ENCODE measurements around the gene FAM170B. TPM values are rescaled to one million over a fixed set of nuclear protein-coding genes. Genes with fewer than 3 reads are reported as not detected.

FAM170B gene
- total and polyA plus RNA-seq, 2 donors (not counting 3 experiments of a cell fraction or from before 2014, with no cell fraction given): not detected

GRCh38 chr10:49123981-49124950 is 9.6 kb downstream of the FAM170B start:
- H3K27ac ChIP-seq (ENCODE audit: insufficient read depth, low read depth, low read length): no peak overlapping the region
- H3K4me2 ChIP-seq (ENCODE audit: insufficient read depth, low read length): no peak overlapping the region
- H4K20me1 ChIP-seq (replicated peaks; ENCODE audit: control insufficient read depth, extremely low read depth, insufficient read depth, low read length): no peaks in the 10 kb centered on the region
- H3K36me3 ChIP-seq (ENCODE audit: control insufficient read depth in 2 of 2, extremely low read depth in 1 of 2, insufficient read depth in 2 of 2, low read length in 2 of 2): no peaks in the 10 kb centered on the region
- no peak for TF ChIP-seq EZH2 (IDR thresholded peaks at IDR 0.05; ENCODE audit: borderline replicate concordance, low read depth, low read length, severe bottlenecking)
- no peak for TF ChIP-seq MAX (IDR thresholded peaks at IDR 0.05; ENCODE audit: insufficient read depth, insufficient read length)
- no peak for TF ChIP-seq JUN (IDR thresholded peaks at IDR 0.05; ENCODE audit: borderline replicate concordance, insufficient read depth, insufficient read length, low read depth)
- TF ChIP-seq POLR2AphosphoS5 (IDR thresholded peaks at IDR 0.05; ENCODE audit: insufficient read depth, low read depth, low read length): no peak
- TF ChIP-seq POLR2A (IDR thresholded peaks at IDR 0.05; ENCODE audit: low read depth, low read length): no peak
- TF ChIP-seq GATA2 (IDR thresholded peaks at IDR 0.05; ENCODE audit: insufficient read depth, insufficient read length, low read depth, low read length): no peak
- no peak for TF ChIP-seq CTCF (IDR thresholded peaks at IDR 0.05; ENCODE audit: extremely low read depth in 1 of 2, insufficient read depth in 1 of 2, low read depth in 1 of 2, low read length in 2 of 2)
- no peak for TF ChIP-seq MYC (IDR thresholded peaks at IDR 0.05; ENCODE audit: low read depth, low read length)
- no peak for TF ChIP-seq FOS (IDR thresholded peaks at IDR 0.05; ENCODE audit: borderline replicate concordance, insufficient read depth, low read length)
- H2AFZ ChIP-seq (ENCODE audit: low read depth, low read length): no peak overlapping the region
- H3K4me3 ChIP-seq (replicated peaks in 1 of 3; ENCODE audit: insufficient read depth in 1 of 3, low read depth in 1 of 3, low read length in 3 of 3): no peak overlapping the region
- BruUV-seq (replicated peaks): no TSS peak
- DNase-seq (ENCODE audit: low read depth, low spot score) (no peak), FAIRE-seq (no peak)
- H3K27me3 ChIP-seq (ENCODE audit: control insufficient read depth in 2 of 2, insufficient read depth in 2 of 2, low read length in 2 of 2): peaks cover 3 to 10% of the 10 kb centered on the region in 2 experiments
- no peaks in the 10 kb centered on the region for H3K9me1 ChIP-seq (replicated peaks; ENCODE audit: control insufficient read depth, extremely low read depth, insufficient read depth, low read length)
- H3K4me1 ChIP-seq (ENCODE audit: control insufficient read depth, extremely low read depth, insufficient read depth, low read length): no peaks in the 10 kb centered on the region
- POLR2A ChIA-PET: no interaction called here
- no peak overlapping the region for H3K9ac ChIP-seq (replicated peaks; ENCODE audit: extremely low read depth, insufficient read depth, low read length)
- dilution Hi-C loops (cut with MboI; ENCODE audit: extremely low pct_ligation_motif_present, low sequenced_read_pairs) (no loop called here), intact Hi-C loops (cut with micrococcal nuclease) (no loop called here)
- no peaks in the 10 kb centered on the region for H3K9me3 ChIP-seq (replicated peaks; ENCODE audit: control insufficient read depth, insufficient read depth, low read length)
- H3K79me2 ChIP-seq (ENCODE audit: control insufficient read depth, insufficient read depth, low read length): no peaks in the 10 kb centered on the region
- CTCF ChIA-PET: no interaction called here

Data from endothelial cell of umbilical vein (primary cell).